ENCODE measurements around the gene RNASE4. TPM values are rescaled to one million over a fixed set of nuclear protein-coding genes. Genes with fewer than 3 reads are reported as not detected.

The RNASE4 gene
- total RNA-seq, 1 experiment from 2014 or later = 0.82 TPM

Small RNAs within 50 kb of the gene (small RNA-seq; reads per million reads assigned to genes)
- gene RF00019 = 0 reads per million in 2 experiments

Other genes starting within 250 kb of the RNASE4 start
- not detected in 2 replicates for gene KLHL33, start 248.4 kb upstream of the RNASE4 start, total RNA-seq (2014; rRNA removed; shearing (Covaris generic))
- gene OSGEP, start 229.7 kb upstream of the RNASE4 start, total RNA-seq (2014; rRNA removed; shearing (Covaris generic)) = 10.6 and 15.9 TPM in 2 replicates
- gene APEX1, start 229.3 kb upstream of the RNASE4 start, total RNA-seq (2014; rRNA removed; shearing (Covaris generic)) = 62.6 and 85.9 TPM in 2 replicates
- 22.9 and 25.8 TPM in 2 replicates for gene PIP4P1, start 223.1 kb upstream of the RNASE4 start, total RNA-seq (2014; rRNA removed; shearing (Covaris generic))
- gene PNP, start 215.2 kb upstream of the RNASE4 start, total RNA-seq (2014; rRNA removed; shearing (Covaris generic)) = 26.5 and 29.5 TPM in 2 replicates
- not detected in 2 replicates for gene RNASE10, start 179.0 kb upstream of the RNASE4 start, total RNA-seq (2014; rRNA removed; shearing (Covaris generic))
- gene RNASE9, start 123.5 kb upstream of the RNASE4 start, total RNA-seq (2014; rRNA removed; shearing (Covaris generic)) = not detected in 2 replicates
- gene RNASE11, start 96.6 kb upstream of the RNASE4 start, total RNA-seq (2014; rRNA removed; shearing (Covaris generic)) = 0.66 TPM in 1 of 2 replicates, not detected in the other
- gene RNASE12, start 93.2 kb upstream of the RNASE4 start, total RNA-seq (2014; rRNA removed; shearing (Covaris generic)) = not detected in 2 replicates
- gene OR6S1, start 42.9 kb upstream of the RNASE4 start, total RNA-seq (2014; rRNA removed; shearing (Covaris generic)) = not detected in 2 replicates
- 5.2 TPM in 2 replicates for gene ANG, start 4.2 kb downstream of the RNASE4 start, total RNA-seq (2014; rRNA removed; shearing (Covaris generic))
- not detected in 2 replicates for gene EDDM3A, start 61.3 kb downstream of the RNASE4 start, total RNA-seq (2014; rRNA removed; shearing (Covaris generic))
- not detected in 2 replicates for gene EDDM3B, start 83.8 kb downstream of the RNASE4 start, total RNA-seq (2014; rRNA removed; shearing (Covaris generic))
- not detected in 2 replicates for gene RNASE6, start 96.7 kb downstream of the RNASE4 start, total RNA-seq (2014; rRNA removed; shearing (Covaris generic))
- 0.21 TPM in 1 of 2 replicates, not detected in the other for gene RNASE1, start 118.3 kb downstream of the RNASE4 start, total RNA-seq (2014; rRNA removed; shearing (Covaris generic))
- gene RNASE3, start 206.8 kb downstream of the RNASE4 start, total RNA-seq (2014; rRNA removed; shearing (Covaris generic)) = not detected in 2 replicates